Body of pancreas (tissue), 4 donors: Measurements from ENCODE around the gene FAM170B.

Experiments
- CTCF ChIP-seq, 7 experiments: fragments of 450-650 bp in 4 of 7; fragments of 200-600 bp in 3 of 7; sonication (generic) in 3 of 7; IDR thresholded peaks; one replicate each; pipeline ENCODE4 v1.5.1; 2016 to 2019; ENCODE audit warnings: antibody characterized with exemption in 7 of 7
- POLR2A ChIP-seq, 3 donors: fragments of 450-650 bp; IDR thresholded peaks; one replicate each; pipeline ENCODE4 v1.6.1; 2016; ENCODE audit warnings: antibody characterized with exemption in 3 of 3, mild to moderate bottlenecking in 2 of 3

- no peak for TF ChIP-seq CTCF (IDR thresholded peaks at IDR 0.05)
- no peak for TF ChIP-seq POLR2A (IDR thresholded peaks at IDR 0.05)
Observed at GRCh38 chr10:49115796-49116508, 17.9 kb downstream of the FAM170B start.
